BJ (cell line): Measurements from ENCODE around the gene CTNNA2. TPM values are rescaled to one million over a fixed set of nuclear protein-coding genes. Genes with fewer than 3 reads are reported as not detected.

Experiments
- CTCF ChIA-PET: fragments of 350-600 bp; formaldehyde crosslinking; extraction: SDS; loops from one replicate; lab custom pipeline; 2021; ENCODE audit warnings: antibody characterized with exemption, inconsistent platforms; lab: Yijun Ruan, JAX
- POLR2A ChIA-PET: fragments of 300-600 bp; sonication (Branson Sonifier 250); formaldehyde crosslinking; extraction: SDS; loops from one replicate; lab custom pipeline; 2021; ENCODE audit warnings: antibody characterized with exemption; lab: Charles Lee
- DNase-seq: peaks from one replicate; pipeline ENCODE4 v3.0.0-alpha.2; 2011; ENCODE audit warnings: low read depth
- H3K27me3 ChIP-seq: 2 replicates; pipeline ENCODE4 v1.6.0; 2011; ENCODE audit warnings: low read length; ENCODE audit not compliant: control insufficient read depth, insufficient read depth
- H3K36me3 ChIP-seq: 2 replicates; pipeline ENCODE4 v1.5.1; 2011; ENCODE audit warnings: low read length; ENCODE audit not compliant: control insufficient read depth, insufficient read depth
- H3K4me3 ChIP-seq: 2 replicates; pipeline ENCODE4 v1.5.1; 2011; ENCODE audit warnings: low read depth, mild to moderate bottlenecking, control low read depth, low read length
- polyA plus RNA-seq: library from polyadenylated mRNA; depleted of rRNA; stranded (reverse); fragments of >200 nt; gene quantifications from 2 replicates; pipeline ENCODE4 v1.2.3, GENCODE V29; 2011
- TF ChIP-seq, protein P1 (sequence below): IDR thresholded peaks from 2 replicates; pipeline ENCODE4 v1.5.1; 2011; ENCODE audit warnings: low read depth, mild to moderate bottlenecking, control low read depth, inconsistent platforms, low read length, moderate library complexity; ENCODE audit not compliant: insufficient read depth

CTNNA2 gene
- polyA plus RNA-seq, 1 experiment: not detected

DNA sequence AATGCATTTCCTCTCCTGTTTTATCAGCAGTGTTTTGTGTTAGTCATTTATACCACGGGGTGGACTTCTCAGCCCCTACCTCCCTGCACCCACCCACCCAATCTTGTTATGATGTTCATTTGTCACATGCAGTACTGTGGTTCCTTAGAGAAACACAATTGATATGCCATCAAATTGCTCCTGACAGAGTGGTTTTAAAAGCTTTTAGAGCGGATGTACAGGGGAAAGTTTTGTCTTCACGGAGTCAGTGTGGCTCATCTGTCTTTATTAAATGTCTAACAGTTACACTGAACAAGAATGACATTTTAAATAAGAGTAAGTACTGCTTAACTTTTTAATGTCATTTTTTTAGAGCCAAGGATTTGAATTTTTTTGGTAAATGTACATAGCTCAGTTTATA, 634.8 kb downstream of the CTNNA2 start:
- Histone ChIP-seq H3K27me3 (no peaks in the 10 kb centered on the region), H3K36me3 (no peaks in the 10 kb centered on the region), H3K4me3 (no peak overlapping the region)
- no peak for DNase-seq
- ChIA-PET CTCF (interaction anchor here (1.6 kb wide), 1 partner anchor 19 kb away, joined by 3 read pairs; no protein-coding TSS in a partner anchor), POLR2A (no interaction called here)
- TF ChIP-seq, protein P1, sequence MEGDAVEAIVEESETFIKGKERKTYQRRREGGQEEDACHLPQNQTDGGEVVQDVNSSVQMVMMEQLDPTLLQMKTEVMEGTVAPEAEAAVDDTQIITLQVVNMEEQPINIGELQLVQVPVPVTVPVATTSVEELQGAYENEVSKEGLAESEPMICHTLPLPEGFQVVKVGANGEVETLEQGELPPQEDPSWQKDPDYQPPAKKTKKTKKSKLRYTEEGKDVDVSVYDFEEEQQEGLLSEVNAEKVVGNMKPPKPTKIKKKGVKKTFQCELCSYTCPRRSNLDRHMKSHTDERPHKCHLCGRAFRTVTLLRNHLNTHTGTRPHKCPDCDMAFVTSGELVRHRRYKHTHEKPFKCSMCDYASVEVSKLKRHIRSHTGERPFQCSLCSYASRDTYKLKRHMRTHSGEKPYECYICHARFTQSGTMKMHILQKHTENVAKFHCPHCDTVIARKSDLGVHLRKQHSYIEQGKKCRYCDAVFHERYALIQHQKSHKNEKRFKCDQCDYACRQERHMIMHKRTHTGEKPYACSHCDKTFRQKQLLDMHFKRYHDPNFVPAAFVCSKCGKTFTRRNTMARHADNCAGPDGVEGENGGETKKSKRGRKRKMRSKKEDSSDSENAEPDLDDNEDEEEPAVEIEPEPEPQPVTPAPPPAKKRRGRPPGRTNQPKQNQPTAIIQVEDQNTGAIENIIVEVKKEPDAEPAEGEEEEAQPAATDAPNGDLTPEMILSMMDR: no peak

DNA sequence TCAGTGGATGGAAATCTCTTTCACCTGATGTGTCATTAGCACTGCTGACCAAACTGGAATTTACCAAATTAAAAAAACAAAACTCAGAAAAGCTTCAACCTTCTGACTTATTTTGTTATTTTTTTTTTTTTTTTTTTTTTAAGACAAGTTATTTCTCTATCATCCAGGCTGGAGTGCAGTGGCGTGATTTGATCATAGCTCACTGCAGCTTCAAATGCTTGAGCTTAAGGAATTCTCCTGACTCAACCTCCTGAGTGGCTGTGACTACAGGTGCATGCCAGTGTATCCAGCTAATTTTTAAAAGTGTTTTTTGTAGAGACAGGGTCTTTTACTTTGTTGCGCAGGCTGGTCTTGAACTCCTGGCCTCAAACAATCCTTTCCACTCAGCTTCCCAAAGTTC, 636.1 kb downstream of the CTNNA2 start:
- Histone ChIP-seq H3K4me3 (no peak overlapping the region), H3K27me3 (no peaks in the 10 kb centered on the region), H3K36me3 (no peaks in the 10 kb centered on the region)
- ChIA-PET CTCF (interaction anchor here (1.5 kb wide), 1 partner anchor 12 kb away, joined by 3 read pairs; no protein-coding TSS in a partner anchor), POLR2A (no interaction called here)
- TF ChIP-seq, protein P1: no peak
- DNase-seq: no peak

DNA sequence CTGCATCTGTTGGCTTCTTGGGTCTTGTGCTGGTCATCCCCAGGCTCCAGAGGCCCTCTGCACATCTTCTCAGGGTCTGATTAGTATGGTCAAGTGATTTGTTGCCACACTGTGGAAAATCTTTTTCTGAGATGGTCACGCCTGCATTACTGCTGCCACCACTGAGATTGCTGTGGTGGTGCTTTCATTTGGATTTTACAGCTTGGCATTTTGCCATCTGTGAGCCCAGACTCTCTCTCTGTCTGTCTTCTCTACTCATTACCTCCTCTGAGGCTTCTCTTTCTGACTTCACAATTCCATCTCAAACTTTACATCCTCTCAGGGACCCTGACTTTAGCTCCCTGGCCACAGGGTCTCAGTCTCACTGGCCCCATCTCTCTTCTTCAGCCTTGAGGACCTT, 637.1 kb downstream of the CTNNA2 start:
- no peak overlapping the region for H3K4me3 ChIP-seq
- POLR2A ChIA-PET: no interaction called here
- no peaks in the 10 kb centered on the region for H3K36me3 ChIP-seq
- DNase-seq: no peak
- CTCF ChIA-PET: interaction anchor here (0.9 kb wide), 1 partner anchor 89 kb away, joined by 3 read pairs; no protein-coding TSS in a partner anchor
- H3K27me3 ChIP-seq: no peaks in the 10 kb centered on the region
- TF ChIP-seq, protein P1: no peak

DNA sequence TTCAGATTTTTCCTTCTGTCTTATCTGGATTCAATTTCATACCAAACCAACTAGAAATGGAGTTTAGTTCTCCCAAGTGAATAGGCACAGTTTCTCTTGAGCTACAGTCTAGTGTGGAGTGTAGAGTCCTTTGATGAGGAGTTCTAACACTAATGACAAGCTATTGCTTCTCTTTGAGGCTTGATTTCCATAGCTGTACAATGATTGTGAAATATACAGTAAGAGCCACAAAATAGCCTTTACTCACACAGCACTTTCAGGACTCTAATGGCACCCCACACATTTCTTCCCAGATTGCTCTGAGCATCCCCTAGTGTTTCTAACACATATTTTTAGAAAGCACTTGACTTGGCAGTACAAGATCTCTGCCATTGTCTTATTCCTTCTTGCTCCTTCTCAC, 638.4 kb downstream of the CTNNA2 start:
- ChIA-PET CTCF (no interaction called here), POLR2A (no interaction called here)
- TF ChIP-seq, protein P1: no peak
- H3K4me3 ChIP-seq: no peak overlapping the region
- no peak for DNase-seq
- no peaks in the 10 kb centered on the region for H3K36me3 ChIP-seq
- no peaks in the 10 kb centered on the region for H3K27me3 ChIP-seq

DNA sequence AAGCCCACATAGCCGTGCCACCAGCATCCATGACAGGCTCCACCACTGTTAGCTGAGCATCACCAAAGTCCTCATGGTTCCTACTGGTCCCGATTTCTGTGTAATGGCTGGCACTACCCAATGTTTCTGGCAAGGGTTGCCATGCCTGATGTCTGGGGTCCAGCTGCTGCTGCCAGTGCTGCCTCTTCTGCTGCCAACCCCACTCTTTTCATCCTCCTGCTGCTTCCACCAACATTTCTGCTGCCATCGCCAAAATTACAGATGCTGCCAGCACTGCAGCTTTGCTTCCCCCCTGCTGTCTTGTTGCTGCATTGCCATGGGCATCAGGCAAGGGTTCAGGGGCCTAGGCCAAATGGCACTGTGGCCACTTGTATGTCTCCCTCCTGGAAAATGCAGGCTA, 638.8 kb downstream of the CTNNA2 start:
- Histone ChIP-seq H3K36me3 (no peaks in the 10 kb centered on the region), H3K4me3 (no peak overlapping the region), H3K27me3 (no peaks in the 10 kb centered on the region; the same call in 1 of the 2 replicates)
- ChIA-PET POLR2A (no interaction called here), CTCF (no interaction called here)
- TF ChIP-seq, protein P1: no peak
- no peak for DNase-seq
